ENCODE data around the gene LRIT2. TPM values are rescaled to one million over a fixed set of nuclear protein-coding genes. Genes with fewer than 3 reads are reported as not detected.

LRIT2 gene
- total RNA-seq, 3 donors from 2014 or later = not detected

DNA sequence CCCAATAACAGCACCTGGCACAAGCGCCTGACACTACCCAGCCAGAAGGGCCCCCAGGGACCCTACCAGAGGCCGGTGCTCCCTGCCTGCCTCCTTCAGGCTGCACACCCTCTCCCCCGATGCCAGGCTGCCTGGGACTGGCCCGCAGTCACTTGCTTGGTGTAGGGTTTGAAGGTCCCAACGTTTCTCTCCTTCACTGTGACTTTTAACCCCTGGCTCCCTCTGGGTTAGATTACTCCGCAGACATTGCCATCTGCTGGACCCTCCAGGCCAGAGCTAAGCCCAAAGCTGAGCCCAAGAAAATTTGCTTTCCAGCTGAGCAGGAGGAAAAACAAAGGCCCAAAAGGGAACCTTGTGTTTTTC, 24.1 kb downstream of the LRIT2 start:
- Histone ChIP-seq H3K27me3 (peaks cover 0 to 19% of the 10 kb centered on the region in 2 donors), H3K4me1 (no peaks in the 10 kb centered on the region), H3K4me3 (no peak overlapping the region), H3K36me3 (no peaks in the 10 kb centered on the region), H3K27ac (no peak overlapping the region), H3K9me3 (no peaks in the 10 kb centered on the region)
- no peak for DNase-seq (ENCODE audit: low spot score in 2 of 2)
- intact Hi-C loops (cut with DNase I; ENCODE audit: low total_unique reads) = no loop called here
- TF ChIP-seq POLR2A (IDR thresholded peaks at IDR 0.05) (no peak), POLR2AphosphoS5 (IDR thresholded peaks at IDR 0.05) (no peak)
- TF ChIP-seq, protein P1, sequence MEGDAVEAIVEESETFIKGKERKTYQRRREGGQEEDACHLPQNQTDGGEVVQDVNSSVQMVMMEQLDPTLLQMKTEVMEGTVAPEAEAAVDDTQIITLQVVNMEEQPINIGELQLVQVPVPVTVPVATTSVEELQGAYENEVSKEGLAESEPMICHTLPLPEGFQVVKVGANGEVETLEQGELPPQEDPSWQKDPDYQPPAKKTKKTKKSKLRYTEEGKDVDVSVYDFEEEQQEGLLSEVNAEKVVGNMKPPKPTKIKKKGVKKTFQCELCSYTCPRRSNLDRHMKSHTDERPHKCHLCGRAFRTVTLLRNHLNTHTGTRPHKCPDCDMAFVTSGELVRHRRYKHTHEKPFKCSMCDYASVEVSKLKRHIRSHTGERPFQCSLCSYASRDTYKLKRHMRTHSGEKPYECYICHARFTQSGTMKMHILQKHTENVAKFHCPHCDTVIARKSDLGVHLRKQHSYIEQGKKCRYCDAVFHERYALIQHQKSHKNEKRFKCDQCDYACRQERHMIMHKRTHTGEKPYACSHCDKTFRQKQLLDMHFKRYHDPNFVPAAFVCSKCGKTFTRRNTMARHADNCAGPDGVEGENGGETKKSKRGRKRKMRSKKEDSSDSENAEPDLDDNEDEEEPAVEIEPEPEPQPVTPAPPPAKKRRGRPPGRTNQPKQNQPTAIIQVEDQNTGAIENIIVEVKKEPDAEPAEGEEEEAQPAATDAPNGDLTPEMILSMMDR (IDR thresholded peaks at IDR 0.05) = no peak

DNA sequence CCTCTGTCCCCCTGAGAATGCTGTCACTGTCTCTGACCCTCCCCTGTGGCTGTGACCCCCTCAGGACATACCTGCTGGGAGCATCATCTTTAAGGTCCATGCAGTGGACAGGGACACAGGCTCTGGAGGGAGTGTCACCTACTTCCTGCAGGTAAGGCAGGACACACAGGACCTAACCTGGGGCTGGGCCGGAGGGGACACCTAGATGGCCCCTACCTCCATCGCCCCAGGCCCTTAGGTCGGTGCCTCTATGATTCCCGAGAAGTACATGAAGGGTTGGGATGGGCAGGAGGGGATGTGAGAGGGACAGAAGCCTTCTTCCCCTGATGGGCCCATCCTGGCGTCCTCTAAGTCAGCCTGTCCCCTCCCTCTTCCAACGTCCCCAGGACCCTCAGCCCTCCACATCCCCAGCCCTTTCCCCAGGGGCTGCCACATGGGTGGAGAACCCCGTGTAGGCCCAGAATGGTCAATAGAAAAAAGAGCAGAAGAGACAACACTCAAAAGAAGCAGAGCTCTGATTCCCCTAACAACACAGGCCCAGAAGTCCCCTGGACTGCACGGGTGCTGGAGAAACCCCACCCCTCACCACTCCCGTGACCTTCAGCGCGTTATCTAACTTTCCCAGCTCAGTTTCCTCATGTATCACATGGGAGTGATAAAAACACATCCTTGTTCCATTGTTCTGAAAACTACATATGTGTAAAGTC, 24.7 kb downstream of the LRIT2 start:
- DNase-seq (ENCODE audit: low spot score in 2 of 2) = no peak
- H3K9me3 ChIP-seq = no peaks in the 10 kb centered on the region

DNA sequence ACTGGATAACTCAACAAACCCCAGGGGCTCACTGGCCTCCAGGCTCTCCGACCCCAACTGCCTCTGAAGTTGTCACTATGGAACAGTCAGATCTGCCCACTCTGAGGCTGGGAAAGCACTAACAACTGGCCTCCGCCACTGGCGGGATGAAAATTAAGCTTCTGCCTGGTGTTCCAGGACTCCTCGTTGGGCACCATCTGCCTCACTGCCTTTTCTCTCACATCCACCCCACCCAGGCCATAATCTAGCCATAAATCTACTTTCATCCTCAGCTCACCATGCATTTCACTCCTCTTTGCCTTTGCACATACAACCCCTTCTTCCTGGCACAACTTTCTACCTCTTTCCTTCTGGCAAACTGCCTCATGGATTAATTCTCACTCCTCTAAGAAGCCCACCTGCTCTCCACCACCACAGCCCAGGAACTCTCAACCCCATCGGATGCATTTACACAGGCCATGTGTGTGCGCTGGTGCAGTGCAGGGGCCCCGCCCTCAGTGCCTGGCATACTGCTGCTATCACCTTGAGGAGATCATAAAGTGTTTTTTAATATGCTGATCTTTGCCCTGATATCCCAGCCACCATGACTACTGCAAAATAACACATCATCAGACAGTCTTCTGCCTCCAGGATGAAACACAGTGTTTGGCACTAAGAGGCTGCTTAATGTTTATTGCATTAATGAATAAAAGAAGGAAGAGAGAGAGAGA, 27.0 kb downstream of the LRIT2 start:
- TF ChIP-seq POLR2AphosphoS5 (IDR thresholded peaks at IDR 0.05) (no peak), POLR2A (IDR thresholded peaks at IDR 0.05) (no peak)
- TF ChIP-seq, protein P1 (IDR thresholded peaks at IDR 0.05) = no peak
- intact Hi-C loops (cut with DNase I; ENCODE audit: low total_unique reads) = no loop called here

More for the DNA sequence above, 24.7 kb downstream of the LRIT2 start:
- no peaks in the 10 kb centered on the region for H3K4me1 ChIP-seq
- peaks cover 0 to 19% of the 10 kb centered on the region in 2 donors for H3K27me3 ChIP-seq
- no peak overlapping the region for H3K4me3 ChIP-seq
- no peaks in the 10 kb centered on the region for H3K36me3 ChIP-seq
- no peak overlapping the region for H3K27ac ChIP-seq
- intact Hi-C loops (cut with DNase I; ENCODE audit: low total_unique reads) = no loop called here
- TF ChIP-seq POLR2A (IDR thresholded peaks at IDR 0.05) = no peak
- TF ChIP-seq, protein P1 (IDR thresholded peaks at IDR 0.05) = no peak
- TF ChIP-seq POLR2AphosphoS5 (IDR thresholded peaks at IDR 0.05) = no peak

DNA sequence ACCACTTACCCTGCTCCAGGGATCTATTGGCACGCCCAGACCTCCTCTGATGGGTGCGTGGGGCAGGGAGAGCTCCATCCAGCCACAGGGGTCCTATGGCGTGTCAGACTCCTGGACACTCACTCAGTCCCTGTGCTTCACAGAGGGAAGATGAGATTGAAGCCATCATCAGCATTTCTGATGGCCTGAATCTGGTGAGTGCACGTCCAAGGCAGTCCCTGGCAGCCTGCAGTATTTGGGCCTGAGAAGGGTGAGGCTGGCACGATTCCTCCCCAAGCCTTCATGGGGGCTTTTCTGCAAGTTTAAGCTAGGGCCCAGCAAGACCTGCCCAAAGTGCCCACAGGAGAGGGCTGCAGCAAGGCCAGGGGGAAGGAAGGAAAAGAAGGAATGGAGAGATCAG, 27.7 kb downstream of the LRIT2 start:
- Histone ChIP-seq H3K4me1 (peaks cover 0 to 11% of the 10 kb centered on the region in 2 donors), H3K27me3 (peaks cover 6 to 43% of the 10 kb centered on the region in 2 donors), H3K9me3 (no peaks in the 10 kb centered on the region), H3K36me3 (no peaks in the 10 kb centered on the region), H3K4me3 (no peak overlapping the region), H3K27ac (no peak overlapping the region)
- TF ChIP-seq POLR2A (IDR thresholded peaks at IDR 0.05) (no peak), POLR2AphosphoS5 (IDR thresholded peaks at IDR 0.05) (no peak)
- TF ChIP-seq, protein P1 (IDR thresholded peaks at IDR 0.05) = no peak
- DNase-seq (ENCODE audit: low spot score in 2 of 2) = no peak
- intact Hi-C loops (cut with DNase I; ENCODE audit: low total_unique reads) = no loop called here

More for the DNA sequence above, 27.0 kb downstream of the LRIT2 start:
- Histone ChIP-seq H3K4me3 (no peak overlapping the region), H3K4me1 (peaks cover 0 to 11% of the 10 kb centered on the region in 2 donors), H3K27ac (no peak overlapping the region), H3K27me3 (peaks cover 6 to 41% of the 10 kb centered on the region in 2 donors), H3K9me3 (no peaks in the 10 kb centered on the region), H3K36me3 (no peaks in the 10 kb centered on the region)
- DNase-seq (ENCODE audit: low spot score in 2 of 2) = no peak

DNA sequence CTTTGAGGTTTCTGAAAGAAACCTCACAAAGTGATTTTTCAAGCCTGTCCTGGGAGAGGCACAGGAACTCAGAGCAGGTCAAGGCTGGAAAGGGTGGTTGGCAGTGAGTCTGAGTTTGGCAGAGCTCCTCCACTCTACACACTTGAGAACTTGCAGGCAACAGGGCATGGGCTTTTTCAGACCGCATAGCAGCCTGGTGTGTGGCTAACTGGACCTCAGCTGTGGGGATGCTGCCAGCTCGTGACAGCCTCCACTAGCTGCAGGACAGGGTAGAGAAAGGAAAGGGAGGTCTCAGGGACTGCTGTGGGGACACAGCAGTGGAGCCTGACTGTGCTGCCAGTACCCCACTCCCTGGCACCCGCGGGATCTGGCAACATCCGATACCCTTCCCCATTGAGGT, 28.4 kb downstream of the LRIT2 start:
- TF ChIP-seq, protein P1 (IDR thresholded peaks at IDR 0.05) = no peak
- TF ChIP-seq POLR2AphosphoS5 (IDR thresholded peaks at IDR 0.05) = no peak
- no peak for TF ChIP-seq POLR2A (IDR thresholded peaks at IDR 0.05)
- intact Hi-C loops (cut with DNase I; ENCODE audit: low total_unique reads) = no loop called here
- Histone ChIP-seq H3K9me3 (no peaks in the 10 kb centered on the region), H3K4me3 (no peak overlapping the region), H3K36me3 (no peaks in the 10 kb centered on the region), H3K27me3 (peaks cover 6 to 43% of the 10 kb centered on the region in 2 donors), H3K4me1 (peaks cover 0 to 11% of the 10 kb centered on the region in 2 donors), H3K27ac (no peak overlapping the region)
- no peak for DNase-seq (ENCODE audit: low spot score in 2 of 2)
